ENCODE measurements around the gene S100A16. TPM values are rescaled to one million over a fixed set of nuclear protein-coding genes. Genes with fewer than 3 reads are reported as not detected.

The S100A16 gene
- total and polyA plus RNA-seq, 9 of the 15 experiments (the other 6 are each of a cell fraction or from before 2014, with no cell fraction given) = 1.6 to 6.9 (median 4.3) TPM

GRCh38 chr1:153661111-153661708, 48.3 kb upstream of the S100A16 start:
- 73% methylated on average over 9 of the region's 9 CpGs for WGBS (ENCODE audit: insufficient coverage, low coverage, missing lambda C conversion rate)
- H3K27ac ChIP-seq (ENCODE audit: extremely low read depth, low read depth, low read length) = peak overlapping the region; percentile 10; the same call in 1 of the 3 replicates
- H3K9me3 ChIP-seq (replicated peaks; ENCODE audit: control insufficient read depth, insufficient read depth, low read depth, low read length) = no peaks in the 10 kb centered on the region
- BruUV-seq (replicated peaks) = TSS peak; percentile 33
- H2AFZ ChIP-seq (ENCODE audit: low read depth, low read length) = no peak overlapping the region
- intact Hi-C loops (cut with micrococcal nuclease) = no loop called here
- H3K9ac ChIP-seq (ENCODE audit: insufficient read depth in 1 of 2, low read depth in 2 of 2, low read length in 2 of 2) = no peak overlapping the region
- in situ Hi-C loops (cut with MboI) = no loop called here
- peaks cover 58% of the 10 kb centered on the region for H3K36me3 ChIP-seq (ENCODE audit: control insufficient read depth, insufficient read depth, low read length)
- ChIA-PET CTCF (ENCODE audit: low intra/inter-chr PET ratio) (no interaction called here), POLR2A (interaction anchor here (0.8 to 6.1 kb wide), 5 partner anchors 9 to 140 kb away, joined by 3 to 51 read pairs (median 10); partner anchors contain the start of genes CHTOP, ILF2 and S100A13)
- H3K4me1 ChIP-seq (replicated peaks in 1 of 2; ENCODE audit: control insufficient read depth in 2 of 2, insufficient read depth in 2 of 2, low read length in 2 of 2) = peaks cover 3 to 16% of the 10 kb centered on the region in 2 experiments; a peak in 4 of 5 replicates
- no peaks in the 10 kb centered on the region for H3K9me1 ChIP-seq (ENCODE audit: control insufficient read depth, insufficient read depth, low read length)
- FAIRE-seq (no peak), DNase-seq (ENCODE audit: extremely low read depth in 1 of 4, low spot score in 3 of 4) (peak in 1 of 4 experiments; percentile 18), ATAC-seq (peak; percentile 13)
- no peak overlapping the region for H3K4me2 ChIP-seq (ENCODE audit: insufficient read depth, low read length)
- H4K20me1 ChIP-seq (replicated peaks; ENCODE audit: control insufficient read depth, insufficient read depth, low read length) = no peaks in the 10 kb centered on the region
- H3K79me2 ChIP-seq (ENCODE audit: control insufficient read depth, insufficient read depth, low read length) = peaks cover 13% of the 10 kb centered on the region
- no peaks in the 10 kb centered on the region for H3K27me3 ChIP-seq (ENCODE audit: control insufficient read depth in 2 of 2, insufficient read depth in 2 of 2, low read length in 2 of 2)
- no peak overlapping the region for H3K4me3 ChIP-seq
- TF ChIP-seq PML (IDR thresholded peaks at IDR 0.05; ENCODE audit: low read length) (peak; percentile 66; the same call in 1 of the 2 replicates), HMBOX1 (IDR thresholded peaks at IDR 0.05) (peak; percentile 24; the same call in 1 of the 2 replicates), RFX1 (IDR thresholded peaks at IDR 0.05) (peak; percentile 57), CBX3 (IDR thresholded peaks at IDR 0.05; ENCODE audit: borderline replicate concordance in 1 of 2, low read length in 2 of 2) (no peak), RFX5 (IDR thresholded peaks at IDR 0.05; ENCODE audit: low read depth, low read length) (no peak), POLR2AphosphoS2 (IDR thresholded peaks at IDR 0.05; ENCODE audit: low read length) (peak; percentile 93), RAD51 (IDR thresholded peaks at IDR 0.05; ENCODE audit: borderline replicate concordance, low read depth) (no peak), NCOR1 (IDR thresholded peaks at IDR 0.05) (no peak), HNRNPH1 (optimal IDR thresholded peaks at IDR 0.05; ENCODE audit: low read depth, low read length) (no peak), ZNF408 (CRISPR knock-in tag; IDR thresholded peaks at IDR 0.05; ENCODE audit: low read depth) (no peak), ZNF395 (CRISPR knock-in tag; IDR thresholded peaks at IDR 0.05) (no peak), SAP30 (IDR thresholded peaks at IDR 0.05; ENCODE audit: borderline replicate concordance, insufficient read depth, low read depth, low read length, poor library complexity, severe bottlenecking) (no peak), HOMEZ (CRISPR knock-in tag; IDR thresholded peaks at IDR 0.05) (no peak)

All from K562 (cell line).